Transverse colon (tissue), 3 donors: ENCODE measurements around the gene FKBP4.

Experiments
- CTCF ChIP-seq, 5 experiments: fragments of 200-600 bp in 3 of 5; fragments of 450-650 bp in 2 of 5; sonication (generic) in 3 of 5; IDR thresholded peaks; 1 replicate in 2 of 5; 2 replicates in 3 of 5; pipeline ENCODE4 v1.5.1; 2016 to 2017; ENCODE audit warnings: antibody characterized with exemption in 5 of 5, inconsistent platforms in 3 of 5, mild to moderate bottlenecking in 2 of 5, moderate library complexity in 1 of 5
- EP300 ChIP-seq: sonication (generic); formaldehyde crosslinking; IDR thresholded peaks from one replicate; pipeline ENCODE4 v1.6.1; 2017; ENCODE audit warnings: antibody characterized with exemption, low read depth

- TF ChIP-seq CTCF (IDR thresholded peaks at IDR 0.05) (no peak), EP300 (no peak)
Observed at GRCh38 chr12:2824541-2824940, 29.8 kb downstream of the FKBP4 start.
